Neuronal stem cell (in vitro differentiated cells): ENCODE measurements around the gene LRIG1.
A peak's percentile ranks its signal among the peaks of the same experiment; 100 is the strongest.

Experiments
- DNase-seq: peaks from one replicate; pipeline ENCODE4 v3.0.0-alpha.2; 2013; ENCODE audit warnings: low spot score
- H2AFZ ChIP-seq: one replicate; pipeline ENCODE4 v1.6.1; 2013; ENCODE audit warnings: mild to moderate bottlenecking, low read length, inconsistent platforms
- H2AK5ac ChIP-seq: 2 replicates; pipeline ENCODE4 v1.6.1; 2013; ENCODE audit warnings: low read depth, mild to moderate bottlenecking, inconsistent platforms, low read length, moderate library complexity, mixed read lengths
- H2BK120ac ChIP-seq: 2 replicates; pipeline ENCODE4 v1.6.1; 2013; ENCODE audit warnings: low read depth, mild to moderate bottlenecking, inconsistent platforms, low read length, moderate library complexity, mixed read lengths
- H2BK12ac ChIP-seq: one replicate; pipeline ENCODE4 v1.6.1; 2013; ENCODE audit warnings: low read length, inconsistent platforms
- H2BK15ac ChIP-seq: 2 replicates; pipeline ENCODE4 v1.6.1; 2013; ENCODE audit warnings: mild to moderate bottlenecking, low read length, inconsistent platforms, mixed read lengths
- H2BK5ac ChIP-seq: one replicate; pipeline ENCODE4 v1.6.1; 2013; ENCODE audit warnings: inconsistent platforms, mild to moderate bottlenecking, low read length, moderate library complexity
- H3K14ac ChIP-seq: one replicate; pipeline ENCODE4 v1.6.1; 2013; ENCODE audit warnings: low read length, inconsistent platforms
- H3K18ac ChIP-seq: 2 replicates; pipeline ENCODE4 v1.6.1; 2013; ENCODE audit warnings: low read length, inconsistent platforms
- H3K23ac ChIP-seq: 2 replicates; pipeline ENCODE4 v1.6.1; 2013; ENCODE audit warnings: low read depth, mild to moderate bottlenecking, mixed read lengths, low read length, inconsistent platforms; ENCODE audit not compliant: poor library complexity
- H3K27ac ChIP-seq: replicated peaks from 3 replicates; pipeline ENCODE4 v1.5.1; 2013; ENCODE audit warnings: low read length, inconsistent platforms
- H3K27me3 ChIP-seq, 3 experiments: 2 replicates each; pipeline ENCODE4 v1.6.1; 2013; ENCODE audit warnings: low read length in 3 of 3, mild to moderate bottlenecking in 2 of 3, inconsistent platforms in 1 of 3, low read depth in 1 of 3, mixed read lengths in 1 of 3, moderate library complexity in 1 of 3; ENCODE audit not compliant: control insufficient read depth in 3 of 3, insufficient read depth in 3 of 3
- H3K36me3 ChIP-seq, 2 donors: replicated peaks in 1 of 2; 2 replicates each; pipeline ENCODE4 v1.6.1; 2013; ENCODE audit warnings: low read length in 2 of 2; ENCODE audit not compliant: control insufficient read depth in 2 of 2, insufficient read depth in 2 of 2
- H3K4ac ChIP-seq: 2 replicates; pipeline ENCODE4 v1.6.1; 2013; ENCODE audit warnings: inconsistent platforms, mild to moderate bottlenecking, low read length, moderate library complexity
- H3K4me1 ChIP-seq, 2 donors: 1 replicate in 1 of 2; 2 replicates in 1 of 2; pipeline ENCODE4 v1.6.1; 2013; ENCODE audit warnings: low read length in 2 of 2, low read depth in 1 of 2; ENCODE audit not compliant: control insufficient read depth in 2 of 2, insufficient read depth in 1 of 2
- H3K4me2 ChIP-seq: one replicate; pipeline ENCODE4 v1.6.1; 2013; ENCODE audit warnings: mild to moderate bottlenecking, low read length, inconsistent platforms; ENCODE audit not compliant: insufficient read depth, poor library complexity, severe bottlenecking
- H3K4me3 ChIP-seq, 2 donors: 2 replicates each; pipeline ENCODE4 v1.5.1; 2013; ENCODE audit warnings: low read length in 2 of 2, mild to moderate bottlenecking in 2 of 2, inconsistent platforms in 1 of 2, moderate library complexity in 1 of 2
- H3K79me1 ChIP-seq: one replicate; pipeline ENCODE4 v1.6.1; 2013; ENCODE audit warnings: low read depth, mild to moderate bottlenecking, inconsistent platforms, low read length, moderate library complexity
- H3K9ac ChIP-seq: one replicate; pipeline ENCODE4 v1.6.1; 2013; ENCODE audit warnings: mild to moderate bottlenecking, low read depth, low read length, inconsistent platforms; ENCODE audit not compliant: poor library complexity
- H3K9me3 ChIP-seq, 2 donors: replicated peaks in 1 of 2; 2 replicates each; pipeline versions ENCODE3 to v1.6.1; 2013; ENCODE audit warnings: low read length in 2 of 2, mild to moderate bottlenecking in 2 of 2, inconsistent platforms in 1 of 2, low read depth in 1 of 2, mixed read lengths in 1 of 2, moderate library complexity in 1 of 2; ENCODE audit not compliant: control insufficient read depth in 2 of 2, insufficient read depth in 1 of 2
- H4K8ac ChIP-seq: one replicate; pipeline ENCODE4 v1.6.1; 2013; ENCODE audit warnings: low read depth, mild to moderate bottlenecking, inconsistent platforms, low read length, moderate library complexity
- H4K91ac ChIP-seq: one replicate; pipeline ENCODE4 v1.6.1; 2013; ENCODE audit warnings: low read length, low read depth, mild to moderate bottlenecking, inconsistent platforms; ENCODE audit not compliant: poor library complexity
- WGBS, 2 donors: extraction: QIAGEN DNeasy Blood & Tissue Kit; methylation state at CpG; one replicate each; pipeline ENCODE4 v1.1.7; 2013; ENCODE audit warnings: missing lambda C conversion rate in 2 of 2, mixed read lengths in 1 of 2; ENCODE audit not compliant: insufficient read length in 2 of 2, insufficient replicate concordance in 1 of 2; ENCODE audit errors: extremely low coverage in 2 of 2; 5-methylcytosine and 5-hydroxymethylcytosine counted together

The LRIG1 gene

GRCh38 chr3:66411961-66412887 is 88.6 kb downstream of the LRIG1 start:
- no peak overlapping the region for H2BK15ac ChIP-seq
- H3K14ac ChIP-seq = peak overlapping the region; percentile 85
- H3K27me3 ChIP-seq = no peaks in the 10 kb centered on the region
- H3K79me1 ChIP-seq = peaks cover 24% of the 10 kb centered on the region
- H3K4me3 ChIP-seq = peak overlapping the region in 1 of 2 donors; percentile 9
- no peaks in the 10 kb centered on the region for H3K9me3 ChIP-seq
- H4K91ac ChIP-seq = no peak overlapping the region
- no peak overlapping the region for H2AK5ac ChIP-seq
- no peak overlapping the region for H3K4ac ChIP-seq
- H4K8ac ChIP-seq = peak overlapping the region; percentile 88
- H2BK5ac ChIP-seq = no peak overlapping the region
- WGBS, 2 donors = no CpG with 5 or more reads among the region's 24 CpGs
- H3K4me2 ChIP-seq = no peak overlapping the region
- no peak overlapping the region for H2BK12ac ChIP-seq
- no peak overlapping the region for H3K27ac ChIP-seq
- no peak overlapping the region for H3K23ac ChIP-seq
- no peak overlapping the region for H2AFZ ChIP-seq
- no peak for DNase-seq
- H3K18ac ChIP-seq = peak overlapping the region; percentile 54
- peaks cover 83 to 97% of the 10 kb centered on the region in 2 donors for H3K36me3 ChIP-seq
- peaks cover 0 to 8% of the 10 kb centered on the region in 2 donors for H3K4me1 ChIP-seq
- H2BK120ac ChIP-seq = no peak overlapping the region
- H3K9ac ChIP-seq = no peak overlapping the region

DNA sequence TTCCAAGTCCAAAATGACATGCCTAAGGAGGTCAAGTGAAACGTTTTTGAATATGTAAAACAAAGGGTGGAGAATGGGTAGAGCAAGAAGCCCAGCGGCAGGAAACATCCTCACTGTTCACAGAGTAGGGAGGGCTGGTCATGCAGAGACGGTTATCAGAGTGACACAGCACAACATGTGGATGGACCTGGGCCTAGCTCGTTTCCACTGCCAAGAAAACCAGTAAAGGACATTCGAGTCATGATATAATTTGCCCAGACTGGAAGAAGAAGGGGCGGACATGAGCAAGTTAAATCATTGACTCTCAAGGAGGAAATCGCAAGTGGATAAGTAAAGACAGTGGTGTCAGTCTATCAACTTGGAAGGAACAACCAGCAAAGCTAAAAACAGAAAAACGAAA is 89.3 kb downstream of the LRIG1 start:
- Histone ChIP-seq H3K9me3 (no peaks in the 10 kb centered on the region), H3K36me3 (peaks cover 83 to 97% of the 10 kb centered on the region in 2 donors), H2AFZ (no peak overlapping the region), H3K4ac (no peak overlapping the region), H3K23ac (no peak overlapping the region), H3K4me1 (peaks cover 2 to 6% of the 10 kb centered on the region in 2 donors), H3K14ac (no peak overlapping the region), H3K9ac (no peak overlapping the region), H4K8ac (no peak overlapping the region), H2BK120ac (no peak overlapping the region), H3K27ac (no peak overlapping the region), H3K79me1 (peaks cover 21% of the 10 kb centered on the region), H2AK5ac (no peak overlapping the region), H3K27me3 (no peaks in the 10 kb centered on the region), H3K4me3 (no peak overlapping the region), H3K18ac (no peak overlapping the region), H4K91ac (no peak overlapping the region), H3K4me2 (no peak overlapping the region), H2BK15ac (no peak overlapping the region), H2BK5ac (no peak overlapping the region), H2BK12ac (no peak overlapping the region)
- no CpG with 5 or more reads among the region's 8 CpGs for WGBS, 2 donors
- DNase-seq = no peak

GRCh38 chr3:66410976-66411375 is 89.8 kb downstream of the LRIG1 start:
- Histone ChIP-seq H3K79me1 (peaks cover 22% of the 10 kb centered on the region), H4K91ac (no peak overlapping the region), H3K4ac (no peak overlapping the region), H3K14ac (no peak overlapping the region), H3K18ac (no peak overlapping the region), H3K36me3 (peaks cover 85 to 97% of the 10 kb centered on the region in 2 donors), H2AFZ (no peak overlapping the region), H2AK5ac (no peak overlapping the region), H3K27me3 (no peaks in the 10 kb centered on the region), H3K4me1 (peaks cover 5 to 7% of the 10 kb centered on the region in 2 donors), H3K23ac (no peak overlapping the region), H3K9me3 (no peaks in the 10 kb centered on the region), H2BK15ac (no peak overlapping the region), H3K4me3 (no peak overlapping the region), H2BK12ac (no peak overlapping the region), H4K8ac (no peak overlapping the region), H3K4me2 (no peak overlapping the region), H3K27ac (no peak overlapping the region), H3K9ac (no peak overlapping the region), H2BK5ac (no peak overlapping the region), H2BK120ac (no peak overlapping the region)
- WGBS, 2 donors = no CpG with 5 or more reads among the region's 7 CpGs
- no peak for DNase-seq
